NCI-H2227 treated with DMSO at 0.1 percent for 48 hours (cell line): ENCODE data around the gene PDXDC1.
"Not testable (repeated sequence)": the region's sequence is repeated elsewhere in the genome, so short reads cannot be mapped to it uniquely, and the experiment has no call there.

Experiments
- DNase-seq: peaks from one replicate; lab custom pipeline; 2025; lab: John Stamatoyannopoulos, UW

PDXDC1 gene

DNA sequence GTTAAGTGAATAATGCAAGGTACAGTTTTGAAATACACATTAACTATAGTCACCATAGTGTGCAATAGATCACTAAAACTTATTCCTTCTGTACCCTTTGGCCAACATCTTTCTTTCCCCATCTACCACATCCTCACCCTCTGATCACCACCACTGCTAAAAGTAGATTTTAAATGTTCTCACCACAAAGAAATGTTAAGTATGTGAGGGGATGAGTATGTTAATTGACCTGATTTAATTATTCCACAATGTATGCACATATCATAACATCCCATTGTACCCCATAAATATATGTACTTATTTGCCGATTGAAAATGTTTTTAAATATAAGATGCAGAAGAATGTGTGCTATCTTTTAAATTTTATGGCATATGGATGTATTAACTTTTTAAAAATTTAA is 188.2 kb downstream of the PDXDC1 start:
- not testable (repeated sequence) for DNase-seq

DNA sequence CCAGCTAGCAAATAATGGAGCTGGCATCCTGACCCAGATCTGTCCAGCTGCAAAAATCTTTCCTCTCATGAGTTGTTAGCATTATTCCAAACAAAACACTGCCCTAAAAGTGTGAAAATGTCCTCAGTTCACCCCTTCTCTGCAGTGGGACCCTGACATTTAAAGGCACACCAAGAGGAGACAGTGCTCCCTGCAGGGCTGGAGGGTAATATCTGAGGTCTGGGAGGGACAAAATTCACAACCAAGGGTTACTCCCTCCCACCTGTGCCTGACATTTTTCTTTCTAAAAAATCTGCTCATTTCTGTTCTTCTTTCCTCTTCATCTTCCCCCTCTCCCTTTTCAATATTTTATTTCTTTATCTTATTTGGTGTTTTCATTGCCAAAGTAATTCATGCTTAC is 191.4 kb downstream of the PDXDC1 start:
- not testable (repeated sequence) for DNase-seq

DNA sequence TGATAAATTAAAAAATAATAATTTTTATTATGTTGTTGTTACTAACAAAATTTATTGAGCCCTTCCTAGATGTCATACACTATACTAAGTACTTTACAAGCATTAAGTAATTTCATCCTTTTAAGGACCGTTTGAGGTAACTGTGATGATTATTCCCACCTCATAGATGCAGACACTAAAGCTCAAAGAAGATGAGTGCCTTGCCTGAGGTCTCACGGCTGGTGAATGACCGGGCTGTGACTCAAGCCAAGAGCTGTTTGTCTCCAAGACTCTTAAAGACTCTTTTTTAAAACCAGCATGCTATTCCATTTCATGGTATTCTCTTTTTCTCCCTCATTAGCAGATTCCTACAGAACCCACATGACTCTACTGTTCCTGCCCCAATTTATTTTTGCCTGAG is 193.5 kb downstream of the PDXDC1 start:
- not testable (repeated sequence) for DNase-seq

GRCh38 chr16:15168953-15169652 is 194.3 kb downstream of the PDXDC1 start:
- DNase-seq = not testable (repeated sequence)

DNA sequence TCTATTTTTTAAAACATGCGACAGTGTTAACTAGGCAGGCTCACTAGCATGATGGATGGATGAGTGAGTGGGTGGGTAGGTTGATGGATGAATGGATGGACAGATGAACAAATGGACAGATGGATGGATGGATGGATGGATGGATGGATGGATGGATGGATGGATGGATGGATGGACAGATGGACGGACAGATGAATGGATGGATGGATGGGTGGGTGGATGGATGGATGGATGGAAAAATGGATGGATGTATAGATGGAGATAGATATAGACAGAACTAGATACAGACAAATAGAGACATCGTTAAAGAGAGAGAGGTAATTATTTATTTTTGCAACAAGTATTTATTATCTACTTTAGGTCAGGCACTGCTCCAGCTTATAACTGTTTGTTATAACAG is 205.1 kb downstream of the PDXDC1 start:
- not testable (repeated sequence) for DNase-seq

DNA sequence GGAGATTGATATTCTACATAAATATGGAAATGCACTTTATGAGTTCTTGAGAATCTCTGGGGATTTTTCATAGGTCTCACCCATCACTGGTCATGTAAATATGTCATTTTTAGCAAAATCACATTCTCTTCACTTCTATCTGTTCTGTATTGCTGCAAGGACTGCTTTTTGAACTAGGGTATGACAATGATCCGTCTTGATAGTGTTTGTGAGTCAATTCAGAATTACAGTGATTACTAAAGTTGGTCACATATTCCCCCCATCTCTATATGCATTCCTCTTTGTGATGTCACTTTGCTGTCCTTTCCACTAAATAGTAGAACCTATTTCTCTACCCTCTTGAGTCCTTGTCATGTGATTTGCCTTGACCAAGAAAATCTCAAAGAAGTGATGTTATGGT is 206.1 kb downstream of the PDXDC1 start:
- not testable (repeated sequence) for DNase-seq

DNA sequence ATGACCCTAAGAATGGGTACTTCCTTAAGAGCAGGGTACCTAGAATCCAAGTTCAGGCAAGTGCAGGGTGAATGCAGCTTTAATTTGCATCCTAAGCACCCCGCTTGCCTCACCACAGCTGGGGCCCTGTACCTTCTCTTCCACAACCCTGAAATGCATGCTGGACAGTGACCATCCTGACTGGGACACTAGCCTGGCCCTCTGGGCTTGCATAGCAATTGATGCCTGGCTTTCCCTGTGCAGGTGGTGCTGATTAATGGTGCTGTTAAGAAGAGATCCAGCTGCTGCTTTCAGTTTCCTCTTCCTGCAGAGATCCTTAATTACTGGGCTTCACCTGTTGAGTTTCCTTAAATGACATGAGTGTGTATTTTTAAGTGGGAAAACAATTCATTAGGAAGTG is 209.2 kb downstream of the PDXDC1 start:
- DNase-seq = not testable (repeated sequence)
